GM18867 (cell line): ENCODE results near the gene SLC13A4.
"Not testable (repeated sequence)": the region's sequence is repeated elsewhere in the genome, so short reads cannot be mapped to it uniquely, and the experiment has no call there.

Experiments
- ATAC-seq: cut with Tn5 transposase; IDR thresholded peaks from one replicate; pipeline ENCODE4 v1.9.1; 2021; ENCODE audit warnings: mild to moderate bottlenecking, moderate library complexity; ENCODE audit not compliant: unreplicated experiment

SLC13A4 gene

GRCh38 chr7:135666846-135667245 is 61.1 kb downstream of the SLC13A4 start:
- ATAC-seq = no peak

- ATAC-seq = no peak
Observed at GRCh38 chr7:135666156-135666555, 61.8 kb downstream of the SLC13A4 start.

- no peak for ATAC-seq
Observed at GRCh38 chr7:135665042-135665441, 62.9 kb downstream of the SLC13A4 start.

GRCh38 chr7:135664046-135664589 is 63.9 kb downstream of the SLC13A4 start:
- no peak for ATAC-seq

- peak; percentile 96 for ATAC-seq
Observed at GRCh38 chr7:135662373-135663114, 65.4 kb downstream of the SLC13A4 start, which contains the start of gene STMP1. Gene STMP1, plus strand, starts transcription at chr7:135662514.

- no peak for ATAC-seq
Observed at GRCh38 chr7:135662123-135662372, 65.9 kb downstream of the SLC13A4 start.

- ATAC-seq = peak; percentile 1
Observed at GRCh38 chr7:135661311-135662122, 66.5 kb downstream of the SLC13A4 start.

GRCh38 chr7:135659159-135659846 is 68.7 kb downstream of the SLC13A4 start:
- no peak for ATAC-seq

GRCh38 chr7:135658564-135658963 is 69.4 kb downstream of the SLC13A4 start:
- no peak for ATAC-seq

GRCh38 chr7:135653340-135654080 is 74.5 kb downstream of the SLC13A4 start:
- no peak for ATAC-seq

- no peak for ATAC-seq
Observed at GRCh38 chr7:135650831-135651573, 77.0 kb downstream of the SLC13A4 start.

GRCh38 chr7:135648235-135648634 is 79.8 kb downstream of the SLC13A4 start:
- no peak for ATAC-seq

- no peak for ATAC-seq
Observed at GRCh38 chr7:135647755-135648154, 80.2 kb downstream of the SLC13A4 start.

GRCh38 chr7:135645296-135645904 is 82.6 kb downstream of the SLC13A4 start:
- peak; percentile 74 for ATAC-seq

- ATAC-seq = no peak
Observed at GRCh38 chr7:135644729-135645128, 83.3 kb downstream of the SLC13A4 start.

- ATAC-seq = no peak
Observed at GRCh38 chr7:135644154-135644553, 83.8 kb downstream of the SLC13A4 start.

GRCh38 chr7:135639690-135640089 is 88.3 kb downstream of the SLC13A4 start:
- not testable (repeated sequence) for ATAC-seq

GRCh38 chr7:135634191-135634878 is 93.7 kb downstream of the SLC13A4 start:
- no peak for ATAC-seq
